ENCODE results near the gene TMPRSS4. TPM values are rescaled to one million over a fixed set of nuclear protein-coding genes. Genes with fewer than 3 reads are reported as not detected.

Gene TMPRSS4, protein sequence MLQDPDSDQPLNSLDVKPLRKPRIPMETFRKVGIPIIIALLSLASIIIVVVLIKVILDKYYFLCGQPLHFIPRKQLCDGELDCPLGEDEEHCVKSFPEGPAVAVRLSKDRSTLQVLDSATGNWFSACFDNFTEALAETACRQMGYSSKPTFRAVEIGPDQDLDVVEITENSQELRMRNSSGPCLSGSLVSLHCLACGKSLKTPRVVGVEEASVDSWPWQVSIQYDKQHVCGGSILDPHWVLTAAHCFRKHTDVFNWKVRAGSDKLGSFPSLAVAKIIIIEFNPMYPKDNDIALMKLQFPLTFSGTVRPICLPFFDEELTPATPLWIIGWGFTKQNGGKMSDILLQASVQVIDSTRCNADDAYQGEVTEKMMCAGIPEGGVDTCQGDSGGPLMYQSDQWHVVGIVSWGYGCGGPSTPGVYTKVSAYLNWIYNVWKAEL
- total RNA-seq (2021; ENCODE audit: unreplicated experiment) (1.5 TPM), Bru-seq, nascent RNA (percentile 26 among the genes with signal in this experiment), BruChase-seq, experiment 1, labeled RNA remaining after a 6-hour chase (percentile 21 among the genes with signal in this experiment), BruChase-seq, experiment 2, labeled RNA remaining after a 2-hour chase (percentile 31 among the genes with signal in this experiment)
- polyA plus RNA-seq (2012): 1.9 and 3.4 TPM in 2 replicates
- long read RNA-seq, full-length matches to known transcripts: 2 of 5 reads
- long read RNA-seq, partial matches to known transcripts: 1 of 5 reads
- long read RNA-seq, other reads (novel, unspliced or antisense): 2 of 5 reads

DNA sequence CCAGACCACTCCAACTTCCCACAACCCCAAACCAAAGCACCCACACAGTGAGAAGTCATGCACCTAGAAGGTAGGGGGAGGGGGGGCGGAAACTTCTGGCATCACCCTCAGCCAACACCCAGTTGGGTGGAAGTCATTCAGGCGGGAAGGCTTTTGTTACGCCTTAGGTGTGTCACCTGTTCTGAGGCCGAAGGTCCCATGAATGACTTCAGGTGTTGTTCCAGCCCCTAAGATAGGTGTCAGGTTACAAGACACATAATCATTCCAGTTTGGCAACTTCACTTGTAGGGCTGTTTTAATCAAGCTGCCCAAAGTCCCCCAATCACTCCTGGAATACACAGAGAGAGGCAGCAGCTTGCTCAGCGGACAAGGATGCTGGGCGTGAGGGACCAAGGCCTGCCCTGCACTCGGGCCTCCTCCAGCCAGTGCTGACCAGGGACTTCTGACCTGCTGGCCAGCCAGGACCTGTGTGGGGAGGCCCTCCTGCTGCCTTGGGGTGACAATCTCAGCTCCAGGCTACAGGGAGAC, at the start of gene TMPRSS4:
Gene TMPRSS4, plus strand, starts transcription at position 325 of the 528 bp plus-strand sequence. CDS start 225 bp downstream, outside the sequence.
- Histone ChIP-seq H2AFZ (ENCODE audit: low read depth, low read length, poor library complexity, severe bottlenecking) (no peak within 1 kb of the TSS), H3K36me3 (ENCODE audit: control insufficient read depth in 1 of 2, insufficient read depth in 2 of 2, low read length in 2 of 2) (no peaks in the 10 kb centered on the region), H3K9ac (ENCODE audit: low read length) (no peak within 1 kb of the TSS), H3K9me3 (ENCODE audit: control insufficient read depth in 1 of 2, insufficient read depth in 1 of 2, low read depth in 1 of 2, low read length in 2 of 2) (no peaks in the 10 kb centered on the region), H3K79me2 (ENCODE audit: insufficient read depth, low read length) (no peaks in the 10 kb centered on the region), H3K9me2 (ENCODE audit: insufficient read depth) (no peaks in the 10 kb centered on the region), H3K4me2 (ENCODE audit: low read length) (peak within 1 kb of the TSS; percentile 66), H3K4me3 (replicated peaks in 1 of 2; ENCODE audit: low read depth in 1 of 2, low read length in 2 of 2) (no peak within 1 kb of the TSS), H4K20me1 (ENCODE audit: insufficient read depth) (no peaks in the 10 kb centered on the region), H3K27me3 (ENCODE audit: insufficient read depth, low read length) (no peaks in the 10 kb centered on the region), H3K4me1 (ENCODE audit: control insufficient read depth in 1 of 2, insufficient read depth in 2 of 2, low read length in 2 of 2) (peaks cover 21 to 31% of the 10 kb centered on the region in 2 experiments), H3K27ac (ENCODE audit: low read depth, low read length) (peak within 1 kb of the TSS; percentile 11; the same call in 1 of the 2 replicates)
- POLR2A ChIA-PET: no interaction called here
- BruUV-seq (replicated peaks): no TSS peak
- intact Hi-C loops (cut with micrococcal nuclease): no loop called here
- RAD21 ChIA-PET (ENCODE audit: low non-redundant PET in 1 of 2, low total read pairs in 2 of 2, uncharacterized antibody in 2 of 2, unreplicated experiment in 2 of 2): no interaction called here
- DNase-seq (ENCODE audit: low read depth, low spot score) (peak; percentile 61), ATAC-seq (peak; percentile 74)
- TF ChIP-seq, protein P1, sequence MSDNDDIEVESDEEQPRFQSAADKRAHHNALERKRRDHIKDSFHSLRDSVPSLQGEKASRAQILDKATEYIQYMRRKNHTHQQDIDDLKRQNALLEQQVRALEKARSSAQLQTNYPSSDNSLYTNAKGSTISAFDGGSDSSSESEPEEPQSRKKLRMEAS (IDR thresholded peaks at IDR 0.05): peak; percentile 92
- peak; percentile 78 for TF ChIP-seq SP1 (IDR thresholded peaks at IDR 0.05; ENCODE audit: low read depth)
- no peak for TF ChIP-seq ZFX (IDR thresholded peaks at IDR 0.05)
- TF ChIP-seq POLR2AphosphoS5 (IDR thresholded peaks at IDR 0.05; ENCODE audit: low read depth, low read length): peak; percentile 53; the same call in 1 of the 2 replicates
- TF ChIP-seq, protein P2, sequence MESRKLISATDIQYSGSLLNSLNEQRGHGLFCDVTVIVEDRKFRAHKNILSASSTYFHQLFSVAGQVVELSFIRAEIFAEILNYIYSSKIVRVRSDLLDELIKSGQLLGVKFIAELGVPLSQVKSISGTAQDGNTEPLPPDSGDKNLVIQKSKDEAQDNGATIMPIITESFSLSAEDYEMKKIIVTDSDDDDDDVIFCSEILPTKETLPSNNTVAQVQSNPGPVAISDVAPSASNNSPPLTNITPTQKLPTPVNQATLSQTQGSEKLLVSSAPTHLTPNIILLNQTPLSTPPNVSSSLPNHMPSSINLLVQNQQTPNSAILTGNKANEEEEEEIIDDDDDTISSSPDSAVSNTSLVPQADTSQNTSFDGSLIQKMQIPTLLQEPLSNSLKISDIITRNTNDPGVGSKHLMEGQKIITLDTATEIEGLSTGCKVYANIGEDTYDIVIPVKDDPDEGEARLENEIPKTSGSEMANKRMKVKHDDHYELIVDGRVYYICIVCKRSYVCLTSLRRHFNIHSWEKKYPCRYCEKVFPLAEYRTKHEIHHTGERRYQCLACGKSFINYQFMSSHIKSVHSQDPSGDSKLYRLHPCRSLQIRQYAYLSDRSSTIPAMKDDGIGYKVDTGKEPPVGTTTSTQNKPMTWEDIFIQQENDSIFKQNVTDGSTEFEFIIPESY (IDR thresholded peaks at IDR 0.05; ENCODE audit: extremely low read depth, insufficient replicate concordance, low read length): peak; percentile 45
- CTCF ChIA-PET: interaction anchor here (0.8 kb wide), 1 partner anchor 23 kb away, joined by 3 read pairs; no protein-coding TSS in a partner anchor

All from HCT116 (cell line).